Hepatocyte (in vitro differentiated cells): ENCODE data around the gene FAM217B.

Experiments used
- EZH2 ChIP-seq: fragments of 200-600 bp; sonication (generic); IDR thresholded peaks from 2 replicates; pipeline ENCODE4 v1.6.1; 2016; ENCODE audit warnings: antibody characterized with exemption, mild to moderate bottlenecking, borderline replicate concordance
- EZH2phosphoT487 ChIP-seq: fragments of 200-600 bp; sonication (generic); IDR thresholded peaks from one replicate; pipeline ENCODE4 v1.6.1; 2018; ENCODE audit warnings: antibody characterized with exemption, mild to moderate bottlenecking, low read depth, moderate library complexity; ENCODE audit not compliant: unreplicated experiment, severe bottlenecking
- TF ChIP-seq, protein P1 (sequence below): fragments of 200-600 bp; sonication (generic); IDR thresholded peaks from 2 replicates; pipeline ENCODE4 v1.5.1; 2016; ENCODE audit warnings: antibody characterized with exemption, mild to moderate bottlenecking; ENCODE audit not compliant: poor library complexity

DNA sequence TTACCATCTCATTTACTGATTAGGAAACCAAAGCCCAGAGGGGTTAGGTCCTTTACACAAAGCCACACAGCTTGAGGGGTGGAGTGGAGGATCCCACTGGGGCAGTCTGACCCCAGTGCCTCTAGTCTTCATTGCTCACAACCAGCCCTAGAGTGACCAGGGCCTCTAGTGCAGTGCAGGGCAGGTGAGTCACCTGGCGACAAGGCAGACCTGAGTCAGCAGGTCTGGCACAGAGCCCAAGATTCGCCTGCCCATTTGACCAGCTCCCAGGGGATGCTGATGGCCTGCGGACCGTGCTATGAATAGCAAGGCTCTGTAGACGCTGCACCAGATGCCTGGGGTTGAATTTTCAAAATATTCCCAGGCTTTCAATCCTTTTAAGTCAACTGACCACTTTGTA is 48.0 kb downstream of the FAM217B start:
- TF ChIP-seq, protein P1, sequence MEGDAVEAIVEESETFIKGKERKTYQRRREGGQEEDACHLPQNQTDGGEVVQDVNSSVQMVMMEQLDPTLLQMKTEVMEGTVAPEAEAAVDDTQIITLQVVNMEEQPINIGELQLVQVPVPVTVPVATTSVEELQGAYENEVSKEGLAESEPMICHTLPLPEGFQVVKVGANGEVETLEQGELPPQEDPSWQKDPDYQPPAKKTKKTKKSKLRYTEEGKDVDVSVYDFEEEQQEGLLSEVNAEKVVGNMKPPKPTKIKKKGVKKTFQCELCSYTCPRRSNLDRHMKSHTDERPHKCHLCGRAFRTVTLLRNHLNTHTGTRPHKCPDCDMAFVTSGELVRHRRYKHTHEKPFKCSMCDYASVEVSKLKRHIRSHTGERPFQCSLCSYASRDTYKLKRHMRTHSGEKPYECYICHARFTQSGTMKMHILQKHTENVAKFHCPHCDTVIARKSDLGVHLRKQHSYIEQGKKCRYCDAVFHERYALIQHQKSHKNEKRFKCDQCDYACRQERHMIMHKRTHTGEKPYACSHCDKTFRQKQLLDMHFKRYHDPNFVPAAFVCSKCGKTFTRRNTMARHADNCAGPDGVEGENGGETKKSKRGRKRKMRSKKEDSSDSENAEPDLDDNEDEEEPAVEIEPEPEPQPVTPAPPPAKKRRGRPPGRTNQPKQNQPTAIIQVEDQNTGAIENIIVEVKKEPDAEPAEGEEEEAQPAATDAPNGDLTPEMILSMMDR, result no peak
- TF ChIP-seq EZH2, result no peak
- no peak for TF ChIP-seq EZH2phosphoT487
